ENCODE measurements around the gene KRT77.

The KRT77 gene

GRCh38 chr12:52647601-52648000, 55.7 kb downstream of the KRT77 start:
- in situ Hi-C loops (cut with MboI; ENCODE audit: low sequenced_read_pairs, unreplicated experiment), result no loop called here
- DNase-seq (ENCODE audit: low spot score), result no peak
- TF ChIP-seq, protein P1, sequence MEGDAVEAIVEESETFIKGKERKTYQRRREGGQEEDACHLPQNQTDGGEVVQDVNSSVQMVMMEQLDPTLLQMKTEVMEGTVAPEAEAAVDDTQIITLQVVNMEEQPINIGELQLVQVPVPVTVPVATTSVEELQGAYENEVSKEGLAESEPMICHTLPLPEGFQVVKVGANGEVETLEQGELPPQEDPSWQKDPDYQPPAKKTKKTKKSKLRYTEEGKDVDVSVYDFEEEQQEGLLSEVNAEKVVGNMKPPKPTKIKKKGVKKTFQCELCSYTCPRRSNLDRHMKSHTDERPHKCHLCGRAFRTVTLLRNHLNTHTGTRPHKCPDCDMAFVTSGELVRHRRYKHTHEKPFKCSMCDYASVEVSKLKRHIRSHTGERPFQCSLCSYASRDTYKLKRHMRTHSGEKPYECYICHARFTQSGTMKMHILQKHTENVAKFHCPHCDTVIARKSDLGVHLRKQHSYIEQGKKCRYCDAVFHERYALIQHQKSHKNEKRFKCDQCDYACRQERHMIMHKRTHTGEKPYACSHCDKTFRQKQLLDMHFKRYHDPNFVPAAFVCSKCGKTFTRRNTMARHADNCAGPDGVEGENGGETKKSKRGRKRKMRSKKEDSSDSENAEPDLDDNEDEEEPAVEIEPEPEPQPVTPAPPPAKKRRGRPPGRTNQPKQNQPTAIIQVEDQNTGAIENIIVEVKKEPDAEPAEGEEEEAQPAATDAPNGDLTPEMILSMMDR (IDR thresholded peaks at IDR 0.05; ENCODE audit: borderline replicate concordance, control extremely low read depth, extremely low read depth, insufficient read depth, missing control alignments), result no peak

GRCh38 chr12:52646613-52647012, 56.7 kb downstream of the KRT77 start:
- DNase-seq (ENCODE audit: low spot score), result no peak
- TF ChIP-seq, protein P1 (IDR thresholded peaks at IDR 0.05; ENCODE audit: borderline replicate concordance, control extremely low read depth, extremely low read depth, insufficient read depth, missing control alignments), result no peak
- in situ Hi-C loops (cut with MboI; ENCODE audit: low sequenced_read_pairs, unreplicated experiment), result no loop called here

- TF ChIP-seq, protein P1 (IDR thresholded peaks at IDR 0.05; ENCODE audit: borderline replicate concordance, control extremely low read depth, extremely low read depth, insufficient read depth, missing control alignments), result no peak
- DNase-seq (ENCODE audit: low spot score), result no peak
- in situ Hi-C loops (cut with MboI; ENCODE audit: low sequenced_read_pairs, unreplicated experiment), result no loop called here
Measured at GRCh38 chr12:52645982-52646381, 57.3 kb downstream of the KRT77 start.

GRCh38 chr12:52645120-52645761, 58.1 kb downstream of the KRT77 start:
- in situ Hi-C loops (cut with MboI; ENCODE audit: low sequenced_read_pairs, unreplicated experiment), result no loop called here
- TF ChIP-seq, protein P1 (IDR thresholded peaks at IDR 0.05; ENCODE audit: borderline replicate concordance, control extremely low read depth, extremely low read depth, insufficient read depth, missing control alignments), result no peak
- DNase-seq (ENCODE audit: low spot score), result no peak

DNA sequence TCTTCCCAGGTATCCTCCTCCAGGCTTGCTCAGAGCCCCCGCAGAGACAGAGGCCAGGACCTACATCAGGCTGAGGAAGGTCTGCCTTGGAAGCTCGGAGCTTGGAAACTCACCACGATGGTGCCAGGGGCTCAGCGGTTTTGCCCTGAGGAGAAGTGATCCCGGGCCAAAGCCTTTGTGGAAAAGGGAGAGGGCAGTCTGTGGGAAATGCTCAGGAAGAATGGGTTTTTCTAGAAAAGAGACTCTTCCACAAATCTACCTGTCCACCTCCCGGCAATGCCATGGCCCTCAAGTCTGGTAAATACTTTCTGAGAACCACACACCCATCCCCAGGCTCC, 59.3 kb downstream of the KRT77 start:
- TF ChIP-seq, protein P1 (IDR thresholded peaks at IDR 0.05; ENCODE audit: borderline replicate concordance, control extremely low read depth, extremely low read depth, insufficient read depth, missing control alignments), result no peak
- DNase-seq (ENCODE audit: low spot score), result no peak
- in situ Hi-C loops (cut with MboI; ENCODE audit: low sequenced_read_pairs, unreplicated experiment), result no loop called here

- no peak for DNase-seq (ENCODE audit: low spot score)
- in situ Hi-C loops (cut with MboI; ENCODE audit: low sequenced_read_pairs, unreplicated experiment), result no loop called here
- TF ChIP-seq, protein P1 (IDR thresholded peaks at IDR 0.05; ENCODE audit: borderline replicate concordance, control extremely low read depth, extremely low read depth, insufficient read depth, missing control alignments), result no peak
Measured at GRCh38 chr12:52643233-52644077, 59.9 kb downstream of the KRT77 start.

Data from GM13976 (cell line).